ENCODE data around the gene CNOT2. TPM values are rescaled to one million over a fixed set of nuclear protein-coding genes. Genes with fewer than 3 reads are reported as not detected.

Gene CNOT2
- total RNA-seq, 6 experiments from 2014 or later = 45.0 to 54.2 (median 49.5) TPM

GRCh38 chr12:70399311-70399710 lies 156.1 kb downstream of the CNOT2 start:
- DNase-seq = no peak
- Mint-ChIP-seq H3K4me1 (ENCODE audit: low read depth) (no peaks in the 10 kb centered on the region; the same call in 1 of the 2 replicates), H3K9me3 (no peaks in the 10 kb centered on the region)

GRCh38 chr12:70400124-70400523 lies 156.9 kb downstream of the CNOT2 start:
- Mint-ChIP-seq H3K36me3 (ENCODE audit: low read depth) (no peaks in the 10 kb centered on the region), H3K4me1 (ENCODE audit: low read depth) (no peaks in the 10 kb centered on the region), H3K9me3 (no peaks in the 10 kb centered on the region)

More at GRCh38 chr12:70399311-70399710, 156.1 kb downstream of the CNOT2 start:
- Mint-ChIP-seq H3K4me3 (no peak overlapping the region), H3K27ac (no peak overlapping the region), H3K27me3 (ENCODE audit: insufficient read depth) (peaks cover 2% of the 10 kb centered on the region; the same call in 1 of the 2 replicates), H3K36me3 (ENCODE audit: low read depth) (no peaks in the 10 kb centered on the region)
- TF ChIP-seq CTCF (IDR thresholded peaks at IDR 0.05) = no peak

GRCh38 chr12:70402597-70402996 lies 159.4 kb downstream of the CNOT2 start:
- TF ChIP-seq CTCF (IDR thresholded peaks at IDR 0.05) = 0 out of 2 replicates have a peak, but pooled peaks have one; percentile 11
- Mint-ChIP-seq H3K4me1 (ENCODE audit: low read depth) (no peaks in the 10 kb centered on the region), H3K4me3 (no peak overlapping the region), H3K27me3 (ENCODE audit: insufficient read depth) (peaks cover 2% of the 10 kb centered on the region; the same call in 1 of the 2 replicates), H3K36me3 (ENCODE audit: low read depth) (no peaks in the 10 kb centered on the region), H3K27ac (no peak overlapping the region), H3K9me3 (no peaks in the 10 kb centered on the region)
- no peak for DNase-seq

More at GRCh38 chr12:70400124-70400523, 156.9 kb downstream of the CNOT2 start:
- Mint-ChIP-seq H3K4me3 (no peak overlapping the region), H3K27me3 (ENCODE audit: insufficient read depth) (peaks cover 2% of the 10 kb centered on the region; the same call in 1 of the 2 replicates), H3K27ac (no peak overlapping the region)
- no peak for TF ChIP-seq CTCF (IDR thresholded peaks at IDR 0.05)
- DNase-seq = no peak

- no peaks in the 10 kb centered on the region for H3K4me1 Mint-ChIP-seq (ENCODE audit: low read depth)
Observed at GRCh38 chr12:70403826-70404225, 160.6 kb downstream of the CNOT2 start.

More at GRCh38 chr12:70403826-70404225, 160.6 kb downstream of the CNOT2 start:
- H3K27ac Mint-ChIP-seq = no peak overlapping the region
- no peaks in the 10 kb centered on the region for H3K36me3 Mint-ChIP-seq (ENCODE audit: low read depth)
- H3K9me3 Mint-ChIP-seq = no peaks in the 10 kb centered on the region
- TF ChIP-seq CTCF (IDR thresholded peaks at IDR 0.05) = no peak
- no peak overlapping the region for H3K4me3 Mint-ChIP-seq
- DNase-seq = no peak
- peaks cover 2% of the 10 kb centered on the region; the same call in 1 of the 2 replicates for H3K27me3 Mint-ChIP-seq (ENCODE audit: insufficient read depth)

Other genes starting within 250 kb of the CNOT2 start
- 1 to 10 TPM in 2 of 6 experiments, under 1 TPM in 4; 0.16 to 1.1 (median 0.22) TPM for gene KCNMB4, start 122.9 kb downstream of the CNOT2 start, total RNA-seq (2021; fragmentation: NEBNext Ultra II Directional; extraction: Animal tissue kit (Norgen Biotek cat#: 25700))

Data from HFFc6 (cell line).